Endothelial cell of umbilical vein (primary cell): ENCODE results near the gene CISH. TPM values are rescaled to one million over a fixed set of nuclear protein-coding genes. Genes with fewer than 3 reads are reported as not detected.

Experiments
- BruUV-seq: library from RNA; stranded (reverse); fragments of 400-500 nt; replicated peaks from 2 replicates; lab custom pipeline; 2021; lab: Mats Ljungman, UMichigan
- CTCF ChIA-PET: fragments of 300-600, 350-600 bp; sonication (Branson Sonifier 250); formaldehyde crosslinking; loops from one replicate; lab custom pipeline; 2021; ENCODE audit warnings: antibody characterized with exemption, inconsistent platforms; lab: Charles Lee
- POLR2A ChIA-PET: fragments of 300-600, 350-600 bp; sonication (Branson Sonifier 250); formaldehyde crosslinking; loops from one replicate; lab custom pipeline; 2021; ENCODE audit warnings: antibody characterized with exemption, inconsistent platforms; lab: Charles Lee
- DNase-seq: peaks from one replicate; pipeline ENCODE4 v3.0.0-alpha.2; 2011; ENCODE audit warnings: low read depth, low spot score
- FAIRE-seq: peaks from 2 replicates; lab custom pipeline; 2011; peaks lifted over from hg19 to GRCh38; lab: Jason Lieb, UNC
- H2AFZ ChIP-seq: 2 replicates; pipeline ENCODE4 v1.6.0; 2012; ENCODE audit warnings: low read depth, low read length, control low read depth, inconsistent platforms
- H3K27ac ChIP-seq: 2 replicates; pipeline ENCODE4 v1.5.1; 2011; ENCODE audit warnings: low read depth, mild to moderate bottlenecking, control low read depth, low read length, moderate library complexity; ENCODE audit not compliant: insufficient read depth
- H3K27me3 ChIP-seq, 2 experiments: 2 replicates each; pipeline versions ENCODE4 v1.6.0 to v1.6.1; 2011; ENCODE audit warnings: low read length in 2 of 2, mixed read lengths in 1 of 2; ENCODE audit not compliant: control insufficient read depth in 2 of 2, insufficient read depth in 2 of 2
- H3K36me3 ChIP-seq, 2 experiments: 2 replicates in 1 of 2; 3 replicates in 1 of 2; pipeline ENCODE4 v1.5.1; 2011; ENCODE audit warnings: low read length in 2 of 2, mild to moderate bottlenecking in 1 of 2, moderate library complexity in 1 of 2; ENCODE audit not compliant: control insufficient read depth in 2 of 2, insufficient read depth in 2 of 2; ENCODE audit errors: extremely low read depth in 1 of 2
- H3K4me1 ChIP-seq: 3 replicates; pipeline ENCODE4 v1.5.1; 2011; ENCODE audit warnings: mild to moderate bottlenecking, low read length; ENCODE audit not compliant: control insufficient read depth, insufficient read depth; ENCODE audit errors: extremely low read depth
- H3K4me2 ChIP-seq: 2 replicates; pipeline ENCODE4 v1.6.1; 2011; ENCODE audit warnings: low read length, control low read depth, mixed read lengths; ENCODE audit not compliant: insufficient read depth
- H3K4me3 ChIP-seq, 3 experiments: fragments of 200-600 bp in 1 of 3; sonication (generic), shearing (Covaris generic) in 1 of 3; replicated peaks in 1 of 3; 2 replicates each; pipeline ENCODE4 v1.5.1; 2011 to 2016; ENCODE audit warnings: control low read depth in 3 of 3, low read length in 3 of 3, mild to moderate bottlenecking in 2 of 3, inconsistent platforms in 1 of 3, low read depth in 1 of 3, moderate library complexity in 1 of 3; ENCODE audit not compliant: insufficient read depth in 1 of 3
- H3K79me2 ChIP-seq: 2 replicates; pipeline ENCODE4 v1.6.0; 2012; ENCODE audit warnings: low read length, inconsistent platforms; ENCODE audit not compliant: control insufficient read depth, insufficient read depth
- H3K9ac ChIP-seq: replicated peaks from 2 replicates; pipeline ENCODE3; 2011; ENCODE audit warnings: low read length, control low read depth; ENCODE audit not compliant: insufficient read depth; ENCODE audit errors: extremely low read depth
- H3K9me1 ChIP-seq: replicated peaks from 3 replicates; pipeline ENCODE4 v1.6.0; 2011; ENCODE audit warnings: mild to moderate bottlenecking, low read length; ENCODE audit not compliant: control insufficient read depth, insufficient read depth; ENCODE audit errors: extremely low read depth
- H3K9me3 ChIP-seq: replicated peaks from 2 replicates; pipeline ENCODE4 v1.5.1; 2012; ENCODE audit warnings: low read length, inconsistent platforms; ENCODE audit not compliant: control insufficient read depth, insufficient read depth
- H4K20me1 ChIP-seq: replicated peaks from 2 replicates; pipeline ENCODE3; 2011; ENCODE audit warnings: mild to moderate bottlenecking, low read length; ENCODE audit not compliant: control insufficient read depth, insufficient read depth; ENCODE audit errors: extremely low read depth
- EZH2 ChIP-seq: IDR thresholded peaks from 2 replicates; pipeline ENCODE4 v1.6.1; 2012; ENCODE audit warnings: borderline replicate concordance, low read depth, mild to moderate bottlenecking, moderate library complexity, low read length, inconsistent platforms; ENCODE audit not compliant: severe bottlenecking
- FOS ChIP-seq: IDR thresholded peaks from 2 replicates; pipeline ENCODE4 v1.6.1; 2011; ENCODE audit warnings: mild to moderate bottlenecking, low read length, moderate library complexity, borderline replicate concordance; ENCODE audit not compliant: insufficient read depth
- GATA2 ChIP-seq: IDR thresholded peaks from 2 replicates; pipeline ENCODE4 v1.7.0; 2011; ENCODE audit warnings: low read depth, mild to moderate bottlenecking, moderate library complexity, mixed read lengths, low read length; ENCODE audit not compliant: insufficient read length, insufficient read depth
- JUN ChIP-seq: IDR thresholded peaks from 2 replicates; pipeline ENCODE4 v1.6.1; 2011; ENCODE audit warnings: borderline replicate concordance, low read depth; ENCODE audit not compliant: insufficient read length, insufficient read depth
- MYC ChIP-seq: IDR thresholded peaks from one replicate; pipeline ENCODE4 v1.6.1; 2011; ENCODE audit warnings: mild to moderate bottlenecking, low read depth, low read length
- POLR2A ChIP-seq: IDR thresholded peaks from 2 replicates; pipeline ENCODE4 v1.6.1; 2012; ENCODE audit warnings: low read depth, mild to moderate bottlenecking, control low read depth, low read length
- POLR2AphosphoS5 ChIP-seq: IDR thresholded peaks from 2 replicates; pipeline ENCODE4 v1.6.1; 2012; ENCODE audit warnings: low read depth, mild to moderate bottlenecking, control low read depth, low read length, moderate library complexity; ENCODE audit not compliant: insufficient read depth
- dilution Hi-C: fragments of 300-500 bp; cut with MboI; formaldehyde crosslinking; loops from one replicate; pipeline ENCODE4 v1.15.0; 2019; ENCODE audit warnings: low sequenced_read_pairs; ENCODE audit not compliant: extremely low pct_ligation_motif_present
- intact Hi-C: fragments of 100-400 bp; cut with micrococcal nuclease; formaldehyde crosslinking; loops from one replicate; pipeline ENCODE4 v1.10.0; 2022
- polyA plus RNA-seq, 4 experiments: library from polyadenylated mRNA; depleted of rRNA in 3 of 4; stranded (reverse) in 3 of 4; unstranded in 1 of 4; fragments of >200 nt; gene quantifications; 2 replicates each; pipeline versions ENCODE4 v1.2.1 to v1.2.3, GENCODE V29; 2011 to 2012; ENCODE audit warnings: missing spikeins in 1 of 4
- total RNA-seq: library from RNA; stranded (reverse); gene quantifications from 2 replicates; pipeline ENCODE4 v1.2.3, GENCODE V29; 2021
- TF ChIP-seq, protein P1 (sequence below): IDR thresholded peaks from 2 replicates; pipeline ENCODE4 v1.6.1; 2011; ENCODE audit not compliant: insufficient read depth, insufficient read length
- TF ChIP-seq, protein P2 (sequence below), 2 donors: IDR thresholded peaks; 1 replicate in 1 of 2; 2 replicates in 1 of 2; pipeline ENCODE4 v1.5.1; 2011; ENCODE audit warnings: low read length in 2 of 2, mild to moderate bottlenecking in 2 of 2, moderate library complexity in 2 of 2, control low read depth in 1 of 2, inconsistent platforms in 1 of 2, low read depth in 1 of 2; ENCODE audit not compliant: insufficient read depth in 1 of 2; ENCODE audit errors: extremely low read depth in 1 of 2

CISH gene
- total and polyA plus RNA-seq, 2 donors (not counting 3 experiments of a cell fraction or from before 2014, with no cell fraction given), result 2.2 to 4.1 TPM

- Histone ChIP-seq H3K27me3 (no peaks in the 10 kb centered on the region), H3K79me2 (no peaks in the 10 kb centered on the region), H2AFZ (no peak overlapping the region), H3K36me3 (no peaks in the 10 kb centered on the region), H3K9me1 (no peaks in the 10 kb centered on the region), H4K20me1 (no peaks in the 10 kb centered on the region), H3K9ac (no peak overlapping the region), H3K9me3 (no peaks in the 10 kb centered on the region), H3K27ac (no peak overlapping the region), H3K4me1 (peaks cover 7% of the 10 kb centered on the region), H3K4me3 (no peak overlapping the region), H3K4me2 (no peak overlapping the region)
- CTCF ChIA-PET, result interaction anchor here (1.9 kb wide), 1 partner anchor 28 kb away, joined by 5 read pairs; no protein-coding TSS in a partner anchor
- FAIRE-seq, result no peak
- dilution Hi-C loops (no loop called here), intact Hi-C loops (no loop called here)
- TF ChIP-seq FOS, result no peak
- TF ChIP-seq, protein P1, sequence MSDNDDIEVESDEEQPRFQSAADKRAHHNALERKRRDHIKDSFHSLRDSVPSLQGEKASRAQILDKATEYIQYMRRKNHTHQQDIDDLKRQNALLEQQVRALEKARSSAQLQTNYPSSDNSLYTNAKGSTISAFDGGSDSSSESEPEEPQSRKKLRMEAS, result no peak
- no peak for TF ChIP-seq POLR2AphosphoS5
- TF ChIP-seq JUN, result no peak
- no peak for TF ChIP-seq MYC
- no peak for TF ChIP-seq EZH2
- TF ChIP-seq, protein P2, sequence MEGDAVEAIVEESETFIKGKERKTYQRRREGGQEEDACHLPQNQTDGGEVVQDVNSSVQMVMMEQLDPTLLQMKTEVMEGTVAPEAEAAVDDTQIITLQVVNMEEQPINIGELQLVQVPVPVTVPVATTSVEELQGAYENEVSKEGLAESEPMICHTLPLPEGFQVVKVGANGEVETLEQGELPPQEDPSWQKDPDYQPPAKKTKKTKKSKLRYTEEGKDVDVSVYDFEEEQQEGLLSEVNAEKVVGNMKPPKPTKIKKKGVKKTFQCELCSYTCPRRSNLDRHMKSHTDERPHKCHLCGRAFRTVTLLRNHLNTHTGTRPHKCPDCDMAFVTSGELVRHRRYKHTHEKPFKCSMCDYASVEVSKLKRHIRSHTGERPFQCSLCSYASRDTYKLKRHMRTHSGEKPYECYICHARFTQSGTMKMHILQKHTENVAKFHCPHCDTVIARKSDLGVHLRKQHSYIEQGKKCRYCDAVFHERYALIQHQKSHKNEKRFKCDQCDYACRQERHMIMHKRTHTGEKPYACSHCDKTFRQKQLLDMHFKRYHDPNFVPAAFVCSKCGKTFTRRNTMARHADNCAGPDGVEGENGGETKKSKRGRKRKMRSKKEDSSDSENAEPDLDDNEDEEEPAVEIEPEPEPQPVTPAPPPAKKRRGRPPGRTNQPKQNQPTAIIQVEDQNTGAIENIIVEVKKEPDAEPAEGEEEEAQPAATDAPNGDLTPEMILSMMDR (IDR thresholded peaks at IDR 0.05; ENCODE audit: extremely low read depth in 1 of 2, insufficient read depth in 1 of 2, low read depth in 1 of 2, low read length in 2 of 2), result no peak
- no peak for TF ChIP-seq GATA2
- TF ChIP-seq POLR2A, result no peak
- no TSS peak for BruUV-seq
- POLR2A ChIA-PET, result no interaction called here
- no peak for DNase-seq
Measured at GRCh38 chr3:50624634-50625033, 13.1 kb upstream of the CISH start.
